GM19463 (cell line): ENCODE results near the gene SKA2.
"Not testable (repeated sequence)": the region's sequence is repeated elsewhere in the genome, so short reads cannot be mapped to it uniquely, and the experiment has no call there.

Experiments used
- ATAC-seq: cut with Tn5 transposase; IDR thresholded peaks from one replicate; pipeline ENCODE4 v1.9.1; 2021; ENCODE audit warnings: mild to moderate bottlenecking, moderate library complexity; ENCODE audit not compliant: unreplicated experiment

The SKA2 gene

DNA sequence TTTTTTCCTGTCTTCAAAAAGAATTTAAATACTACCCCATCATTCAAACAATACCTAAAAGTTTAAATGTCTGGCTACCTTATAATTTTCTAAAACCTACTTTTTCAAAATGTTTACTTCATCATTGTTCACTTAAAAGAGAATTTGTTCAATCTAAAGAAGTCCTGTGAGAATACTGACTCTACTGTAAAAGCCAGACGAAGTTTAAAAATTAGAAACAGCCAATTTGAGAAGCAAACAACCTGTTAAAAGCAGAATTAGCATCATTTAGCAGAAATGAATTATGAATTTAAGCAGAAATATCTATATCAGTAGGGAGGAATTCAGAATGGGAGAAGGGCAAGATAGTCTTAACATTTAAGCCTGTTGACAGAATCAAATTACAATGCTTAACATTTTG is 2.1 kb downstream of the SKA2 start:
- ATAC-seq, result no peak

DNA sequence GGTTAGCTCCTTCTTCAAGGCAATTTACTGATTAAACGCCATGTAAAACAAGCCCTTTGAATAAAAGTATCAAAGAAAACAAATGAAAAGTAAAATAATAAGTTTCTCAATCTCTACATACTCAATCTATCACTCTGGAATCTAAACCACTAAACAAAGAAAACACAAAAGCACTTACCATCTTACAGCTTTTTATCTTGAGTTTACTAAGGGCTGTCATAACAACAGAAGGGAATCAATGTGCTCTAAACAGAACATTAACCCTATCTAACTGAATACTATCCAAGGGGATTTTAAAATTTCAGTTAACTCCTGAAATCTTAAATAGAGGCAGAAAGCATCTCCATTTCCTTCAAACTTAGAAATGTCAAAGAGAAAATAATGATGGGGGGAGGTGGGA is 3.4 kb downstream of the SKA2 start:
- no peak for ATAC-seq

DNA sequence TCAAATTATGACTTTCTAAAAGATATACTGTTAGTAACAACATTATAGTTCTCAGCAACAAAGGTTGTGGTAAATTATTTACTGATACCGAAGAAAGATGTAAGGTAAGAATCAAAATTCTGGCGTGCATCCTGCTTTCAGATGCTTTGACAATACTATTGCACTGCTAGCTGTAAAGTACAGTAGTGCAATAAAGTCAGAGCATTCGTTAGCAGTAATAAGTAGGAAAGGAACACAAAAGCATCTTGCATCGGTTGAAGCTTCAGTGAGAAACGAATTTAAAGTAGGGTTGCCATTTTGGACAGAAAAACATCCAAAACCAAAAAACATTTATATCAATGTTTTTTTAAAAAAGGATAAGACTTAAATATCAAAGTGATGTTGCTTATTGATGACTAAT is 4.0 kb downstream of the SKA2 start:
- no peak for ATAC-seq

DNA sequence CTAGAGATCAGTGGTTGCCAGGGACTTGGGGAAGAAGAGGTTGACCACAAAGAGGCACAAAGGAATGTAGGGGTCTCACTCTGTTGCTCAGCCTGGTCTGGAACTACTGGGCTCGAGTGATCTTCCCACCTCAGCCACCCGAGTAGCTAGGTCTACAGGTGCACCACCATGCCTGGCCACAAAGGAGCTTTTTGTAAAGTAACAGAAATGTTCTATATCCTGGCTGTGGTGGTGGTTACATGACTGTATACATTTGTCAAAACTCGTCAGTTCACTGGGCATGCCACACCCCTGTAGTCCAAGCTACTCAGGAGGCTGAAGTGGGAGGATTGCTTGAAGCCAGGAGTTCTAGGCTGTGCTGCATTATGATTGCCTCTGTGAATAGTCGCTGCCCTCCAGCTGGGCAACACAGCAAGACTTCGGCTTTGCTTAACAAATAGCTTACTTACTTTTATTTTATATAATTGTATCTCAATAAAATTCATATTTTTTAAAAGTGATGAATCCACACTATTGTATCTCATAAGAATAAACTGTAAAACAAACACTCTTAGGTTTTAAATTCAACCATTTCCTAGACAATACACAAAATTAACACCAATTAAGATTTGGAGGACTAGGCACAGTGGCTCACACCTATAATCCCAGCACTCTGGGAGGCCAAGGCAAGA is 5.0 kb downstream of the SKA2 start:
- no peak for ATAC-seq

DNA sequence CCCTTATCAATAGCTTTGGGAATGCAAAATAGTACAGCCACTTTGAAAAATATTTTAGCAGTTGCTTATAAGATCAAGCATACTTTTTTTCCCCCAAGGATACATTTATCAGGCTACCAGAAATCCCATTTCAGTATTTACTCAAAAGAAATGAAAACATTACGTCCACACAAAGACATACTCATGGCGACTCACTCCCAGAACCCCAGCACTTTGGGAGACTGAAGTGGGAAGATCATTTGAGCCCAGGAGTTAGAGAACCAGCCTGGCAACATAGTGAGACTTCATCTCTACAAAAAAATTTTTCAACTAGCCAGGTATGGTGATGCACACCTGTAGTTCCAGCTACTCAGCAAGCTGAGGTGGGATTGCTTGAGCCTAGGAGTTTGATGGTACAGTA is 5.9 kb downstream of the SKA2 start:
- ATAC-seq, result no peak

DNA sequence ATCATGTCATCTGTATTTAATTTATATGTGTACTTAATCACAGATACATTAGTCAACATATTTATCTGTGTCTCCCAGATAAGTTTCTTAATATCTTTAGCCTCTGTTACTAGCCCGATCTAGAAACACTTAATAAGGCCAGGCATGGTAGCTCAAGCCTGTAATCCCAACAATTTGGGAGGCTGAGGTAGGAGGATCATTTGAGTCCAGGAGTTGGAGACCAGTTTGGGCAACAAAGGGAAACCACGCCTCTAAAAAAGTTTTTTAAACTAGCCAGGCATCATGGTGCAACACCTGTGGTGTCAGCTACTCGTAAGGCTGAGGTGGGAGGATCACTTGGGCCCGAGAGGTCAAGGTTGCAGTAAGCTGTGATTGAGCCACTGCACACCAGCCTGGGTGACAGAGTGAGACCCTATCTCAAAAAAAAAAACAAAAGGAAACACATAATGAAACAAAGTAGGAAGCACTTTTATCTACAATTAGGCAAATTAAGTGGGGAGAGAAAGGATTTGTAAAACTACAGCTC is 9.4 kb downstream of the SKA2 start:
- no peak for ATAC-seq

DNA sequence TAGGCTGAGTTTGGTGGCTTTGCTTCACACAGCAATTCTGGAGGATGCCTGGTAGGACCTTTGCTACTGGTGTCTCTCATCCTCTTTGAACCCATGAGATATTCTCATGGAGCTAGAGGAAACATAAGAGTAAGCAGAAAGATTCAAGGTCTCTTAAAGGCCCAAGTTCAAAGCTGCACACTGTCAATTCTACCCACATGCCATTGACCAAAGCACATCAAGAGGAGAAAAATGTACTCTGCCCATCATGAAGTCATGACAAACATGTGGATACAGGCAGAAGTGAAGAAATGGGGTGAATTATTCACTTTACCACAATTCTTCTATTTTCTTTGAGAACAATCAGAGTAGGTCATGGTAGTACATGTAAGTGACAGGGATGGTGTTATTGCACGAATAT is 13.1 kb downstream of the SKA2 start:
- ATAC-seq, result no peak

DNA sequence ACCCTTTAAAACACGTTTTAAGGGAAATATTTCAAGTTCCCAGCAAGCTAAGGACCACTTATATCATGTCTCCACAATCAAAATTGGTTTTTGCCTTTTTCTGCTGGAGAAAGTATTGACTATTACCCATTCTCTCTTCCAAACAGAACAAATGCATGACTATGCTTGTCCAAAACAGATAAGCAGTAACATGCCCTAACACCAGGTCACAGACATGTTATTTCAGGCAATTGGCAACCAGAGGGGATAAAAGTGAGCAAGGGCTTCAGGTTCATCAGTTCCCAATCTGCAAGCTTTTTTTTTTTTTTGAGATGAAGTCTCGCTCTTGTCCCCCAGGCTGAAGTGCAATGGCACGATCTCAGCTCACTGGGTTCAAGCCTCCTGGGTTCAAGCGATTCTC is 15.0 kb downstream of the SKA2 start:
- ATAC-seq, result no peak

DNA sequence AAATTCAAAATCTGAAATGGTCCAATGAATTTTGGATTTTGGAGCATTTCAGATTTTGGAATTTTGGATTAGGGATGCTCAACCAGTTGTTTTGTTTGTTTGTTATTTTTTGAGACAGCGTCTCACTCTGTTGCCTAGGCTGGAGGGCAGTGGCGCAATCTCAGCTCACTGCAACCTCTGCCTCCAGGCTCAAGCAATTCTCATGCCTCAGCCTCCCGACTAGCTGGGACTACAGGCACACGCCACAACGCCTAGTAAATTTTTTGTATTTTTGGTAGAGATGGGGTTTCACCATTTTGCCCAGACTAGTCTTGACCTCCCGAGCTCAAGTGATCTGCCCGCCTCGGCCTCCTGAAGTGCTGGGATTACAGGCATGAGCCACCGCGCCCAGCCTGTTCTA is 16.6 kb downstream of the SKA2 start:
- not testable (repeated sequence) for ATAC-seq

DNA sequence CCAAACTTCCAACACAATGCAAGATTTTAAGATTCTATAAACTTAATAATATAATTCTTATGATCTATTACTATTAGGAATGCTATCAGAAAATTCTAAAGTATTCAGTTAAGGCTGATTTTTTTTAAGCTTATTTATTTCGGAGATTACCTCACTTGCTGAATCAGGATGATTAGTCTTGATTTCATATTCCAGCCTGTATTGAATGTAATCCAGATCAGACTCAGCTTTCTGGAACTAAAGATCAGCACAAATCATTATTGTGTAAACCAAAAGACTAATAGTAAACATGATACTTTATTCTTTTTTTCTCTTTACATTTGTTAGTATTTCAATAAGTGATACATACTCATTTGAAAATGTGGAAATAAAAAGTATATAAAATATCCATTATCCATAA is 23.9 kb downstream of the SKA2 start:
- ATAC-seq, result no peak

DNA sequence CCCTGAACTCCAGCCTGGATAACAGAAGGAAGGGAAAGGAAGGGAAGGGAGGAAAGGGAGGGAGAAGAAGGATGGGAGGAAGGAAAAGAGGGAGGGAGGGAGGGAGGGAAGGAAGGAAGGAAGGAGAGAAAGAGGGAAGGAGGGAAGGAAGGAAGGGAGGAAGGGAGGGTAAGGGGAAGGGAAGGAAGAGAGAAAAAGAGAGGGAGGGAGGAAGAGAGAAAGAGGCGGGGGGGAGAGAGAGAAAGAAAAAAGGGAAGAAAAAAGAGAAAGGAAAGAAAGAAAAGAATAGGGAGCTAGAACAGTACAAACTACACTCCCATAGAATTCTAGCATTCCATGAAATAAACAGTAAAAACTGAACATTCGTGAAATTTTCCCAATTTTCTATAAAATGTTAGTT is 25.2 kb downstream of the SKA2 start:
- no peak for ATAC-seq

DNA sequence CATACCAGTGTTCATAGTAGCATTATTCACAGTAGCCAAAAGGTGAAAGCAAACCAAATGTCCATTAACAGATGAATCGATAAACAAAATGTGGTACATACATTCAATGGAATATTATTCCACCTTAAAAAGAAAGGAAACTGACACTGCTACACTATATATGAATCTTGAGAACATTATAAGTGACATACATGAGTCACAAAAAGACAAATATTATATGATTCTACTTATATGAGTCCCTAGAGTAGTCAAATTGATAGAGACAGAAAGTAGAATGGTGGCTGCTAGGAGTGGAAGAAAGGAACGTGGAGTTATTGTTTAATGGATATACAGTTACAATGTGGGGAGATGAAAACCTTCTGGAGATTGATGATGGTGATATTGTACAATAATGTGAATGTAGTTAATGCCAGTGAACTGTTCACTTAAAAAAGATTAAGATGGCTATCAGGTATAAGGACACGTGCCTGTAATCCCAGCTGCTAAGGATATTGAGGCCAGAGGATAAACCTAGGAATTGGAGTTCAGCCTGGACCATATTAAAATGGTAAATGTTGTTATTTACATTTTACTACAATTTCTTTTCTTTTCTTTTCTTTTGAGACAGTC is 28.1 kb downstream of the SKA2 start:
- ATAC-seq, result no peak

DNA sequence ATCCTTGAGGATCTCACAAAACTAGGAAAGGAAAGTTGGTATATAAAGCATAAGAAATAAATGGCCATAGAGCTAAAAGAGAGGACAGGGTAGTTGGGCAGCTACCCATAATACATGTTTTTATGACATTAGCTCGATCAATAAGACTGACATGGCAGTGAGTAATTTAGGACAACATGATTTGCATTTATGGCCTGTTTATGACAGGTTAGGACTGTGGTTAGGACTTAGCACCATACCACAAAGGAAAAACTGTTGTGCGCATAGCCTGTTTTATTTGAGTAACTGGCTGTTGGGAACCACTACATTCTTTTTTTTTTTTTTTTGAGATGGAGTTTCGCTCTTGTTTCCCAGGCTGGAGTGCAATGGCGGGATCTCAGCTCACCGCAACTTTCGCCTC is 30.3 kb downstream of the SKA2 start:
- ATAC-seq, result no peak

DNA sequence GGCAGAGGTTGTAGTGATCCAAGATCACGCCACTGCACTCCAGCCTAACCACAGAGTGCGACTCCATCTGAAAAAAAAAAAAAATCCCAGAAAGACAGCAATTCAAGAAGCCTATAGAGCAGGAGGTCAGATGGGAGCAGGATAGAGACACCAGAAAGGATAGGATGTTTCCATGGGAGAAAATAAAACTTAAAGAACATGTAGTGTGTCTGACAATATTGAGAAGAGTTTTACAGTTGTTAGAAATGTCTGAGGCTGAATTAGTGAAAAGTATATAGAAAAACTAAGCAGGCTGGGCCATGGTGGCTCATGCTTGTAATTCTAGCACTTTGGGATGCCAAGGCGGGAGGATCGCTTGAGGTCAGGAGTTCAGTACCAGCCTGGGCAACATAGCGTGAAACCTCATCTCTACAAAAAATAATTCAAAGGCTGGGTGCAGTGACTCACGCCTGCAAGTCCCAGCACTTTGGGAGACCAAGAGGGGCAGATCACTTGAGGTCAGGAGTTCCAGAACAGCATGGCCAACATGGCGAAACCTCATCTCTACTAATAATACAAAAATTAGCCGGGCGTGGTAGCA is 33.0 kb downstream of the SKA2 start:
- ATAC-seq, result no peak

DNA sequence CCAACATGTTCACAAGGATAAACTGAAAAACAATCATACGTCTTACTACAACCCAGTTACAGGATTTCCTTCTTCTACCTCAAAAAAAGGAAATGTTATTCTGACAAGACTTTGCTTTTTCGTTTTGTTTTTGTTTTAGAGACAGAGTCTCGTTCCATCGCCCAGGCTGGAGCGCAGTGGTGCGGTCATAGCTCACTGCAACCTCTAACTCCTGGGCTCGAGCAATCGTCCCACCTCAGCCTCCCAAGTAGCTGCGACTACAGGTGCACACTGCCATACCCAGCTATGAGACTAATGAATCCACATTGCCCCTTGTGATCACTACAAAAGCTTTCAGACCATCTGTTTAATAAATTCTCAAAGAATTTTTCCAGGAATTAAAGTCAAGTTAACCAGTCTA is 39.5 kb downstream of the SKA2 start:
- no peak for ATAC-seq

DNA sequence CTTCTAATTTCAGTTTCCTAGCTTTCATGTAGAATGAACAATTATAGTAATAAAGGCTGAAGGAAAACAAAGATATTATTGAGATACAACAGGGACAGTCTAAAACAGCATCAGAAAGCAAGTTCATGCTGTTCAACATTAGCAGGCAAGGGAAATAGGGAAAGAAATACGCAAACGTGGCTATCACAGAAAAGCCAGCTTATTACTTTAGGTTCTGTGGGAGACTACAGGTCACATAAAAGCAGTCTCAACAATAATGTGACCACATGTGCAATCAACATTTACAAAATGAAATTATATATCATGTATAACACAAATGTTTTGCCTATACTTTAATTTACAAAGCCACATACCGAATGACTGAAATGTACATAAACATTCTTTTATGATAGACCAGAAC is 43.4 kb downstream of the SKA2 start:
- ATAC-seq, result no peak

DNA sequence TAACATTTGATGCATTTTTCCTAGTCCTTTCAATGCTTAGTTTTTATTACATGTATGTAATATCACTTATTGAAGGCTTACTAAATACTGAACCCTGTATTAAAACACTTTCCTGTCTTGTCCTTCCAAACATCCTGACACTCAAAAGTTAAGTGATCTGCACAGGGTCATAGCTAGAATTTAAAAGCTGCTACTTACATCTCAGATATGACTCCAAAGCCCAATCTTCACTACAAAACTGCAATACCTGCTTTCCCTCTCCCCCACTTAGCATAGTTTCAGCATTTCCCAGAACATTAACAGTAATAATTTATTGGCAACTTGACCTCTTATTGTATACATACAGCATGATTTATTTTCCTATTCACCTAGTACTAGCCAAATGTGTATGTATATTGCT is 44.0 kb downstream of the SKA2 start:
- no peak for ATAC-seq

DNA sequence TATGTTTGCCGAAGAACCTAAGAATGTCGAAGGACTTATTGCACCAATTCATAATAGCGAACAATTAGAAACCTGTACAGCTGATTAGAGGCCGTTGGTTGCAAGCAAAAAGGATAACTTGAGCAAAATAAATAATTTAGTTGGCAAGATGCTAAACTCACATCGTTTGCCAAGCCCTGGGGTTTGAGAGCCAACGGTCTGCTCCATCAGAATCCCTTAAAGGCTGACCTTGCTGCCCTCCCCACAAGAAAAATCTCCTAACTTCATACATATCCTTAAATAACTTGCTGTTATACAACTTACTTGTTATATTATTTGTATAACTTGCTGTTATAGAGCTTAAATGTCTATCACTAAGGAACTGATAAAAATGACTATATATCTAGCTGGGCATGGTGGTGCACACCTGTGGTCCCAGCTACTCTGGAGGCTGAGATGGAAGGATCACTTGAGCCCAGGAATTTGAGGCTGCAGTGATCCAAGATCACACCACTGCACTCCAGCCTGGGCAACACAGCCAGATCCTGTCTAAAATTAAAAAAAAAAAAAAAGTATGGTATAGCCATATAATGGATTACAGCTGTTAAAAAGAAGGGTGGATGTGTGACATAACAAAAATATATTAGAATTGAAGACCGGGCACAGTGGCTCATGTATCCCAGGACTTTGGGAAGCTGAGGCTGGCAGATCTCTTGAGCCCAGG is 46.4 kb downstream of the SKA2 start:
- no peak for ATAC-seq

DNA sequence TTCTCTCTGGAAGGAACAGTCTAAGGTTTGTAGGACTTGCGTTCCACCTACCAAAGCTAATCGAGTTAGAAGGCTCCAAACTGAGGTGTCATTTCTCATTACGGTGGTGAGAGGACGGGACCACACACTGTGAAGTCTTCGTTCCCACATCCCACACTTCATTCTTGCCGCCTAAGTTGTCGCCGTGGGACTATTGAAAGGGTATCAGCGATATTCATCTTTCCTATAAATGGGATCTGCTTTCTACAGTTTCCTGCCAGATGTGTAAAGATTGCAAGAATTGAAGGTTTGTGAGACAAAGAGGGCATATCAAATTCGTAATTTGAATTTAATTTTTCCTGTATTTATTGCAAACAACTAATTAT is 47.7 kb downstream of the SKA2 start:
- ATAC-seq, result no peak

DNA sequence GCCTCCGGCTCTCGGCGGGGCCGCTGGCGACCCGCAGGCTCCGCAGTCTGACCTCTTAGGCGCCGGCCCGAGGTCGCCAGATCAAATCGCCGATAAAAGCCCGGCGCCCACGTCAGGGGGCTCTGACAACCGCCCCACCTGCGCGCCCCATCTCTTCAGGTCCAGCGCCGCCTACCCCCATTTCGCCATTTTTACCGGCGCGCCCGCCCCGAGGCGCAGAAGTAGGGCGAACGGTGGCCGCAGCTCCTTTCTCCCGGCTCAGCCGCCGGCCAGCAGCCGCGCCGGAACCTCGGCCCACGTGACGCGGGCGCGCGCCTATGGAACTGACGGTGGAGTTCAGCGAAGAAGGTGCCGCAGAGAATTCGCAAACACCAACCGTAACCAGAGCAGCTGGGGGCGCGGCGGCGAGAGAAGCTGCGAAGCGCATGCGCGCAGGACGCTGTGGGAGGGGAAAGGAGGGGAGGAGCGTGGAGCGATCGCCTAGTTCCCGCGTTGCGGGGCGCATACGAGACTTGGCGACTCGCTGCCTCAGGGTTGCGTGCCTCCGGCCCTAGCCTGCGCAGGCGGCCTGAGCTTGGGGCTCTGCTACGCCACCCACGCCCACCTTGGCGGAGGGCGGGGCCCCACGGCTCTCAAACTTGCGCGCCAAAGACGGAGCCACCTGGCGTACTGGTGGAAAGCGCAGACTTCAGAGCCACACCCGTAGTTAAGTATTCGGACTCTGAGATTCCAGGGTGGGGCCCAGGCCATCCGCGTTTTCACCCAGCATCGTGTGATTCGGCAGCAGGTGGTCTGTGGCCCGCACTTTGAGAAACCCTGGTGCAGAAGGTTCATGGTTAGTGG is 48.3 kb downstream of the SKA2 start, which contains the start of gene TRIM37:
TRIM37 (minus strand) TSS at position 418 of the 843 bp plus-strand sequence. CDS start 419 bp downstream, outside the sequence.
- peak; percentile 91 for ATAC-seq
